Measurements from ENCODE around the gene PTPN14. TPM values are rescaled to one million over a fixed set of nuclear protein-coding genes. Genes with fewer than 3 reads are reported as not detected.

Gene PTPN14
- total and polyA plus RNA-seq, 2 of the 8 experiments (the other 6 are each of a cell fraction or from before 2014, with no cell fraction given): 14.4 to 93.6 TPM

DNA sequence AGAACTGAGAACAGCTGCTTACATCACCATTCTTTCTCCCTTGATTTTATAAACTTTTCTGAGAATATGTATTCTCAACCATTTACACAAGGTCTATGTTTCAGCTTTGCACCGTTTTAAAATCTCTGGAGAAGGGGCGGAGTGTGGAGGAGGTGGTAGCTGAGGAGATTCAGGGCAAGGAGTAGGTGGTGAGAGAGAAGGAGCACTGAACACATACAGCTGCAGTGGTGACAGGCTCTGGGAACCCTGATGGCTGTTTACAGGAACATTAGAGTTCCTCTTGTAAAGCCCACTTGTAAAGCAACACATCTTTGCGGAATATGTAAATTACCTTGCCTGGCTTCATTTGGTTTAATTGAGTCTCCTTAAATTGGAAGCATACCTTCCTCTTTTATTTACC is 180.8 kb downstream of the PTPN14 start (continued):
- TF ChIP-seq TAF7 (optimal IDR thresholded peaks at IDR 0.05; ENCODE audit: borderline replicate concordance, low read depth, low read length): no peak
- TF ChIP-seq EZH2 (IDR thresholded peaks at IDR 0.05; ENCODE audit: low read depth, low read length, severe bottlenecking): no peak
- TF ChIP-seq, protein P1, sequence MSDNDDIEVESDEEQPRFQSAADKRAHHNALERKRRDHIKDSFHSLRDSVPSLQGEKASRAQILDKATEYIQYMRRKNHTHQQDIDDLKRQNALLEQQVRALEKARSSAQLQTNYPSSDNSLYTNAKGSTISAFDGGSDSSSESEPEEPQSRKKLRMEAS (IDR thresholded peaks at IDR 0.05): no peak
- TF ChIP-seq KDM1A (IDR thresholded peaks at IDR 0.05; ENCODE audit: borderline replicate concordance, low read length): no peak
